ENCODE results near the gene TCEANC.

The TCEANC gene

DNA sequence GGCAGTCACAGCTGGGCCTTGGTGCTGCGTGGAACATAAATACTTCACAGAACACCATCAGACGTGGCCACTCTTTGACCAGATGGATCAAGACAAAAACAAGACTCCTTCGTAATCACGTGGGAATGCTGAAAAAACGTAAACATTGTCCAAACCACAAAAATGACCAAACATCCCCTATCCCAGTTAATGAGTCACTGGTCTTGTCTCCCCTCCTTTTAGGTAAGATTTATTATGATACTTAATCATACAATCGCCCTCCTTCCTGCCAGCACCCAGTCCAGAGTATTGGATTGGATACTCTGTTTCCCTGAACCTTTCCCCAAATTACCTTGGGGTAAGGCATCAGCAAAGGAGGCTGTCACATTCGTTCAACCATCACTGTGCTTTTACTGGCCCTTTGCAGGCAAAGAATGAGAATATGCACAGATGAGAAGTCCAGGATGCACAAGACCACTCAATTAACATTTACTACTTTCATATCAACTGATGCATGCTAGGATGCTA, 601 bp upstream of the TCEANC start (continued):
- TF ChIP-seq TSHZ1 (tag by site-specific recombination; IDR thresholded peaks at IDR 0.05; ENCODE audit: borderline replicate concordance) (peak; percentile 52), IKZF3 (tag by site-specific recombination; IDR thresholded peaks at IDR 0.05) (peak; percentile 41; the same call in 1 of the 2 replicates), REST (tag by site-specific recombination; IDR thresholded peaks at IDR 0.05) (no peak), ZNF660 (tag by site-specific recombination; IDR thresholded peaks at IDR 0.05) (0 out of 2 replicates have a peak, but pooled peaks have one; percentile 26), ZNF391 (tag by site-specific recombination; IDR thresholded peaks at IDR 0.05; ENCODE audit: borderline replicate concordance, low read depth) (0 out of 2 replicates have a peak, but pooled peaks have one; percentile 41), ZNF23 (tag by site-specific recombination; IDR thresholded peaks at IDR 0.05; ENCODE audit: borderline replicate concordance) (no peak), WT1 (tag by site-specific recombination; IDR thresholded peaks at IDR 0.05) (peak; percentile 82; the same call in 1 of the 2 replicates), ZNF629 (tag by site-specific recombination; IDR thresholded peaks at IDR 0.05) (peak; percentile 93), ZBTB17 (tag by site-specific recombination; IDR thresholded peaks at IDR 0.05) (peak; percentile 66), ZNF169 (tag by site-specific recombination; IDR thresholded peaks at IDR 0.05) (no peak), ZNF394 (tag by site-specific recombination; IDR thresholded peaks at IDR 0.05; ENCODE audit: borderline replicate concordance) (peak; percentile 50; the same call in 1 of the 2 replicates), ZNF10 (tag by site-specific recombination; IDR thresholded peaks at IDR 0.05) (no peak; the same call in 1 of the 2 replicates), KLF8 (tag by site-specific recombination; IDR thresholded peaks at IDR 0.05) (peak; percentile 54), KLF1 (tag by site-specific recombination; IDR thresholded peaks at IDR 0.05) (no peak), SP2 (tag by site-specific recombination; IDR thresholded peaks at IDR 0.05) (peak; percentile 63), ZXDB (tag by site-specific recombination; IDR thresholded peaks at IDR 0.05) (peak; percentile 80), ZBTB1 (tag by site-specific recombination; IDR thresholded peaks at IDR 0.05) (0 out of 2 replicates have a peak, but pooled peaks have one; percentile 64), ZNF843 (tag by site-specific recombination; IDR thresholded peaks at IDR 0.05) (peak; percentile 77), ZSCAN30 (tag by site-specific recombination; IDR thresholded peaks at IDR 0.05) (no peak), FEZF1 (tag by site-specific recombination; IDR thresholded peaks at IDR 0.05) (peak; percentile 90), ZNF138 (tag by site-specific recombination; IDR thresholded peaks at IDR 0.05; ENCODE audit: borderline replicate concordance) (no peak), ZNF280D (tag by site-specific recombination; IDR thresholded peaks at IDR 0.05) (no peak), ZNF596 (tag by site-specific recombination; IDR thresholded peaks at IDR 0.05) (no peak), GLI2 (tag by site-specific recombination; IDR thresholded peaks at IDR 0.05; ENCODE audit: borderline replicate concordance, low read depth) (peak; percentile 38; the same call in 1 of the 2 replicates), ZBTB21 (tag by site-specific recombination; IDR thresholded peaks at IDR 0.05) (peak; percentile 81), KLF10 (tag by site-specific recombination; IDR thresholded peaks at IDR 0.05) (peak; percentile 52; the same call in 1 of the 2 replicates), ZSCAN23 (tag by site-specific recombination; IDR thresholded peaks at IDR 0.05) (peak; percentile 48; the same call in 1 of the 2 replicates), ZEB2 (tag by site-specific recombination; IDR thresholded peaks at IDR 0.05) (peak; percentile 91)
- TF ChIP-seq, protein P1, sequence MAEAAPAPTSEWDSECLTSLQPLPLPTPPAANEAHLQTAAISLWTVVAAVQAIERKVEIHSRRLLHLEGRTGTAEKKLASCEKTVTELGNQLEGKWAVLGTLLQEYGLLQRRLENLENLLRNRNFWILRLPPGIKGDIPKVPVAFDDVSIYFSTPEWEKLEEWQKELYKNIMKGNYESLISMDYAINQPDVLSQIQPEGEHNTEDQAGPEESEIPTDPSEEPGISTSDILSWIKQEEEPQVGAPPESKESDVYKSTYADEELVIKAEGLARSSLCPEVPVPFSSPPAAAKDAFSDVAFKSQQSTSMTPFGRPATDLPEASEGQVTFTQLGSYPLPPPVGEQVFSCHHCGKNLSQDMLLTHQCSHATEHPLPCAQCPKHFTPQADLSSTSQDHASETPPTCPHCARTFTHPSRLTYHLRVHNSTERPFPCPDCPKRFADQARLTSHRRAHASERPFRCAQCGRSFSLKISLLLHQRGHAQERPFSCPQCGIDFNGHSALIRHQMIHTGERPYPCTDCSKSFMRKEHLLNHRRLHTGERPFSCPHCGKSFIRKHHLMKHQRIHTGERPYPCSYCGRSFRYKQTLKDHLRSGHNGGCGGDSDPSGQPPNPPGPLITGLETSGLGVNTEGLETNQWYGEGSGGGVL (tag by site-specific recombination; IDR thresholded peaks at IDR 0.05), result peak; percentile 66; the same call in 1 of the 2 replicates
